HUDEP-2 (cell line): ENCODE data around the gene HOXD9.

Source experiments
- DNase-seq, 76 experiments: peaks; one replicate each; lab custom pipeline; 2025; ENCODE audit not compliant: unreplicated experiment in 76 of 76; lab: John Stamatoyannopoulos, UW

HOXD9 gene

GRCh38 chr2:176150584-176151441, 28.3 kb downstream of the HOXD9 start:
- no peak for DNase-seq

DNA sequence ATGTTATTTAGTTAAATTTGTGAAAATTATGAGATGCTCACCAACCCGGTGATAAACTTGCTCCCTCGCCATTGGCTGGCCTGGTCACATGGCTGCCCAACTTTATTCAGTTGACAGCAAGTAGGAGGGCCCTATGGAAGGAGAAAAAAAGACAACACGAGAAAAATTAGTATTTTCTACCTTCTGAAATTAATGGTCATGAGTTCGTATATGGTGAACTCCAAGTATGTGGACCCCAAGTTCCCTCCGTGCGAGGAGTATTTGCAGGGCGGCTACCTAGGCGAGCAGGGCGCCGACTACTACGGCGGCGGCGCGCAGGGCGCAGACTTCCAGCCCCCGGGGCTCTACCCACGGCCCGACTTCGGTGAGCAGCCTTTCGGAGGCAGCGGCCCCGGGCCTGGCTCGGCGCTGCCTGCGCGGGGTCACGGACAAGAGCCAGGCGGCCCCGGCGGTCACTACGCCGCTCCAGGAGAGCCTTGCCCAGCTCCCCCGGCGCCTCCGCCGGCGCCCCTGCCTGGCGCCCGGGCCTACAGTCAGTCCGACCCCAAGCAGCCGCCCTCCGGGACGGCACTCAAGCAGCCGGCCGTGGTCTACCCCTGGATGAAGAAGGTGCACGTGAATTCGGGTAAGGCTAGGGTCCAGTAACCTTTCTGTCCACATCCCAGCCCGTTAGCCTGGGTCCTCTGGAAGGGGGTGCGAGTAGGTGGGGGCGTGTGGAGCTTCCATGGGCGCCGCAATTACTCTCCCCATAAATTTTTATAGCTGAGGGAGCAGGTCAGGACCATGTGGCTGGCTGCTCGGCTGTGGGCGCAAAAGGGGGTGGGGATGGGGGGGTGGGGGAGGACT, 29.1 kb downstream of the HOXD9 start, which contains the start of gene HOXD4:
Gene HOXD4 (plus strand): TSS at position 109 of the 846 bp plus-strand sequence. CDS start 84 bp downstream, at position 193.
- no peak for DNase-seq

DNA sequence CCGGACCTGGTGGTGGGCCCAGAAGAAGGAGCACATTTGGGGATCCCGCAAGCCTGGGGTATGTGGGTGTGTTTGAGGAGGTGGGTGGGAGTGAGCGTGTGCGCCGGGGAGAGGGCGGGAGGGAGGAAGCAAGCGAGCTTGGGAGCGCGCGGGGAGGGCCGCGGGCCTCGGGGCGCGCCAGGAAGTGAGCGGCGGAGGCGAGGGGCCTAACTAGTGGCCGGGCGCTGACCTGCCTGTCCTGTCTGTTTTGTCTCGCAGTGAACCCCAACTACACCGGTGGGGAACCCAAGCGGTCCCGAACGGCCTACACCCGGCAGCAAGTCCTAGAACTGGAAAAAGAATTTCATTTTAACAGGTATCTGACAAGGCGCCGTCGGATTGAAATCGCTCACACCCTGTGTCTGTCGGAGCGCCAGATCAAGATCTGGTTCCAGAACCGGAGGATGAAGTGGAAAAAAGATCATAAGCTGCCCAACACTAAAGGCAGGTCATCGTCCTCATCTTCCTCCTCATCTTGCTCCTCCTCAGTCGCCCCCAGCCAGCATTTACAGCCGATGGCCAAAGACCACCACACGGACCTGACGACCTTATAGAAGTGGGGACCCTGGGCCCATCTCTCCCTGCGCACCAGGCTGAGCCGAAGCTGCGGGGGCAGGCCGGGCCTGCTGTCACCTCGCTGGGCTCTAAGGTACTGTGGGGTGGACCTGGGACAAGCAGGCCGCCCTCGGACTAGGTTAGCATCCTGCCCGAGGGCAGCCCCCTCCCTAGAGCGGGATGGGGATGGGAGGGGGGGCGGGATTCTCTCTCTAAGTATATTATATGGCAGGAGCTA, 30.0 kb downstream of the HOXD9 start:
- no peak for DNase-seq

DNA sequence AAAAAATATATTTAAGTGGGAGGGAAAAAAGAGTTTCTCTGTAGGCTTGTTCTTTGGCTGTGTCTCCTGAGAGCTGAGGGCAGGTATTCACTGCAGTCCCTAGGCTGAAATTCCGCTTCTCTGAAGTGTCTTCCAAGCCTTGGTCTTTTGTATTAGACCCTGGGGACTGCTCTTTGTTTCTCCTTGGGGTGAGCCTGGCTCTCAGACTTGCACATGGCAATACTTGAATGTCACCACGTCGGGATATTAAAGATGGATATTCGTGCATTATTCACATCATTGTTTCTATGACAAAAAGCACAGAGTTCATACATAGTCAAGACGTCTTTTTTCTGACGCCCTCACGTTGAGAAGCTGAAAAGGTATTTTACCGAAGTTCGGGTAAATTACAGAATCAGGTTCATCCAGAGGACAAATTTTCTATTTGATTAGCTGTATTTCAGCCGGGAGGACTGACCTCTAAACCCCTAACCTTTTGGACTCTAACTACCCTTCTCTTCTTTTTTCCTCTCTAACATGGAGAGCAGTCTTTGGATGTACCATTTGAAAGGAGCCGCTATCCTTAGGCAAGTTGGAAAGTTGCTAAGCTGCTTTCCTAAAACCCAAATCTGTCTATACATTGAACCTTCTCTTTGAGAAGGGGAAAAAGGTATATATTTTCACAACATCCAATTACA, 32.2 kb downstream of the HOXD9 start:
- DNase-seq: no peak

- no peak for DNase-seq
Measured at GRCh38 chr2:176155356-176156044, 33.0 kb downstream of the HOXD9 start.

DNA sequence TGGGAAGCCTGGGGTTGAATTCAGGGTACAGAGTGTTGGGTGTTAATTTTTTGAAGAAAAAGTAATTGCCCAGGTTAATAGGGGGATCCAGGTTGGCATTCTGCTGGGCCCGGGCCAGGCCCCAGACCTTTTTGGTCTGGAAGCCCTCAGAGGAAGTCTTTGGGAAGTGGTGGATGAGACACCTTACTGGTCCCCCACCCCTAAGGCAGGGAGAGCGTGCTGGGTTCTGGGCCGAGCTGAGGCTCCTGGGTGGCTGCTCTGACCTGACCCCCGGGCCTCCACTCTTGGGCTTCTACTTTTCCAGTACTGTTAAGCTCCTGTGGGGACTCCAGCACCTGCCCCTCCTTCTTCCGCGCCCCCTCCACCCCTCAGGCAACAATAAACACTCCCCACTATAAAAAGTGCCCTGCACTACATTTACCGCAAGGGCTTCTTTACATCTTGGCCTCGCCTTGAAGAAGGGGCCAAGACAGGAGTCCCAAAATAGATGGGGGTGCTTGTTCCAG, 33.8 kb downstream of the HOXD9 start:
- DNase-seq: no peak

DNA sequence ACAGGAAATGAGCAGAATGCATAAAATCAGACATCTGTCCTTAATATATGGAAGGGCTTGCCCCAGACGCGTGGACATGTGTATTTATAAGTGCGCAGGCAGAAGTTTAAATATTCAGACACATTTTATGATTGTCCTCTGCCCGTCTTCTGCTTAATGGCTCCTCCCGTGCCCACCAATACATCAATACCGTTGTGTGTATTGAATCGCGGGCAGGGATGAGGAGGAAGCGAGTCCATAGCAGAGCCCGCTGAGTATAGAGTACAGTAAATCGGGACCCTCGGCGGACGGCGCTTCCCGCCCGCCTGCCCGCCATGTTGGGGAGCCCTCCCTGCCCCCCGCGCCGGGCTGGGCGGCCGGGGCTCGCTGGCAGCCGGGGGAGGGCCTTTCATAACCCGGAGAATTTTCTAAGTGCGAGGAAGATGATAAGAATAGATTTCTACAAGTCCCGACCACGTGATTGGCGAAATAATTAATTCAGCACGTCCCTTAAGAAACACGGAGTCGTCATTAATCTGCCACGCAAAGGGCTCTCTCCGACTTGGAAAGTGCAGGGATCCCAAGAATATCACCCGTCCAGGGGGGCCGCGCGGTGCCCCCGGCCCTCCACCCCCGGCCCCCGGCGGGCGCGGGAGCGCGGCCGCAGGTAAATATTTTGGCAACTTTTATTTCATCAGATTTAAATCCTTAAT, 34.4 kb downstream of the HOXD9 start, which contains the start of gene HOXD3:
Gene HOXD3 (plus strand): TSS at position 501 of the 692 bp plus-strand sequence. CDS start 11,808 bp downstream, outside the sequence.
- DNase-seq: no peak

- no peak for DNase-seq
Measured at GRCh38 chr2:176157499-176158185, 35.1 kb downstream of the HOXD9 start.

DNA sequence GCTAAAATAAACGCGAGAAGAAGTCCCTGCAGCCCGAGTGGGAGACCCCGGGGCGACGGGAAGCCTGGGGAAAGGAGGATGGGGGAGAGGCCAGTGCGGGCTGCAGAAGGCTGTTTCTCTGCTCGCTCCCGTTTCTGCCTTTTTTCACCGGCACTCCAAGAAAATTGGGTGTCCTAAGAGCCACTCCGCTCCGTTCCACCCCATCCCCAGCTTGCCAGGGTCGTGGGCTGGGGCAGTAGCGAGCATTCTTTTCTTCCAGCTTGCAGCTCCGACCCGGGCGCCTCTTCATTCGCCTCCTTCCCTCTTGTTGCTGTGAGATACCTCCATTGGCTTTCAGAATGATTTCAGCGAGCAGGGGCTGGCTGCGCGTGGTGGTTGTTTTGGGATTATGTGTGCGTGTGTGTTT, 35.7 kb downstream of the HOXD9 start:
- DNase-seq: no peak

DNA sequence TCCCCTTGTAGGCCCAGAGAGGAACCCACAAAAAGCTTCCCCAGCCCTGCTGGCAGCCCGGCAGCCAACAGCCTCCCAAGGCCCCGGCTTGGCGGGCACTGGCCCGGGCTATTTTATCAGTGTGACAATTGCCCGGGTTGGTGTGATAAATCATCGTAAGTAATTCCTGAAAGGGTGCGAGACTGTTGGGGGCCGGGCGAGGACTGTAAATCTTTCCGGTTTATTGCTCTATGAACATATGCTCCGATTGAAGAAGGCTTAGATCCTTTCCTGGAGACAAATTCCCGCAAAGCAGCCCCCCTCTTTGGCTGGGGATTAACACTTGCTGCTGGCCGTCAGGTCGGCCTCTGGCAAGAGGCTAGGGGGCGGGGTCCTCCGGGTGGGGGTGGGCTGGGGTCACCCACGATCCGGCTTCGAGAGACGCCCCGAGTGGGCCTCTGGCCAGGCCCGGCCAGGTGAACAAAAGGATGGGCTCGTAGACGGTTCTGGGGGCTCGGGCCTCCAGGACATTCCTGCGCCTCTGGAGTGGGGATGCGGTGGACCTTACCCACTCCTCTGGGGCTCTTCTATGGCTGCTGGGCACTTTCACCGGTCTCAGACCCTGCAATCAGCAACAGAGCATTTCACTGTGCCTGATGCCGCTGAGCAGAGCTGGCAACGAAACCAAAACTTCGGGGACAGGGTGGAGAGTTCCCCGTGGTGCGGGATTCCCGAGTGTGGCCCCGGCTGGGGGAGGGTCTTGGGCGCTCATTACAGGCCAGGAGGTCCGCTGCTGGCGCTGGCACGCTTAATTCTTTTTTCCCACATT, 36.5 kb downstream of the HOXD9 start:
- no peak for DNase-seq

DNA sequence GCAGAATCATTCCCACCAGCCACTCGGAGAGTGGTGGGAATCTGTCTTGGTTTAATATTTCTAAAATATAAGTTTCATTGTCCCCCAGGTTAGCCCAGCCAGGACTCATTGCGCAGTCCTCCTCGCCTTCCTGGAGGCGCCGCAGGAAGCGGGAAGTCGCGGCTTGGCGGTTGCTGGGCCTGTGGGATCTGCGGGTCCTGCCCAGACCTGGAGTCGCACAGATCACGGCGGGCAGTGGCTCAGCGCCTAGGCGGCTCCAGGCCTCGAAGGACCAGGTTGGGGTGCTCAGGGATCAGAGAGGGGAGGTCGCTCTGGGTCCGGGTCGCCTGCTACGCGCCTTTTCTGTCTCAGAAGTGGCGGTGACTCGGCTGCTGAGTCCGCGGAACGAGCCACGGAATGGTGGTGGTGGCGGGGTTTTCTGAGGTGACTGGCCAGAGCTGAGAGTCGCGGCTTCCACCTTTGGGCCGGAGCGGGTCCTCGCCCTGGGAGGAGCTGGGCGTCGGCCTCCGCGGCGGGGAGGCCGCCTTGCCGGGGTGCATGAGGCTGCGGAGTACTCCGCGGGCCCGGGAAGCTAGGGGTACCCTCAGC, 37.2 kb downstream of the HOXD9 start:
- DNase-seq: no peak

- no peak for DNase-seq
Measured at GRCh38 chr2:176160251-176160985, 37.9 kb downstream of the HOXD9 start.

DNA sequence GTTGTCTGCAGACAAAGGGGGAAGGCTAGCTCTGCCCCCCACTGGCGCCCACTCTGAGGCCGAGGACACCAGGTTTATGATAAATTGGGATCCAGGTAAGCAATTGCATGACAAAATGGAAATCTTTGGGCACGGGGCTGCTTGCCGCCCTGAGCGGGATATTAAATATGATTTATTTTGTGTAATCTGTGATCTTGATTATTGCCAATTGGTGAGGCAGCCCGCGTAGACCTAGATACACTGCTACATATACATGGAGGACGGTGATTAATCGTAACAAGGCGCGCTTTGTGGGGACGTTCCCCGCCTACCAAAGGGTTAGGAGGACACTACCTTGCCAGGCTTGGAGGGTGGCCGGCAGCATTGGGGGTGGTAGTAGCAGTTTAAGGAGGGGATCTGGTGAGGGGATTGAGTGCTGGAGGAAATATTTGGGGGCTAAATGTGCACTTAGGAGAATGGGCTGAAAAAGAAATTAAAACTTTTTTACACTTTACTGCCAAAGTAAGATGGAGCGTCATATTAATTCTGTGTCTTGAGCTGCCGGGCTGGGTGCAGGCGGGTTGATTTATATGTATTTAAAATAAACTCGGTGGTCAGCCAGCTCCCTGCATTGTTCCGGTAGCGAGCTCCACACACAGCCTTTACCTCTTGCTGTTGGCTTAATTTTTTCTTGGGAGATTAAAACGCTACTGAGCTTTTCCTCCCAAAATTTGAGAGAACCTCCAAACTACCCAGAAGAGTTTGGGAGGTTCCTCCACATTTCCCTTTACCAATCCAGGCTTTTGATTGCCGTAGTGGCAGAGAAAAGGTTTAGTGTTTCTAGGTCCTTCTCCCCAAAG, 38.7 kb downstream of the HOXD9 start:
- no peak for DNase-seq

GRCh38 chr2:176161825-176162626, 39.5 kb downstream of the HOXD9 start:
- no peak for DNase-seq
